Measurements from ENCODE around the gene MED23. TPM values are rescaled to one million over a fixed set of nuclear protein-coding genes. Genes with fewer than 3 reads are reported as not detected.

MED23 gene
- total and polyA plus RNA-seq, 2 experiments from 2014 or later: 8.6 to 23.6 TPM

DNA sequence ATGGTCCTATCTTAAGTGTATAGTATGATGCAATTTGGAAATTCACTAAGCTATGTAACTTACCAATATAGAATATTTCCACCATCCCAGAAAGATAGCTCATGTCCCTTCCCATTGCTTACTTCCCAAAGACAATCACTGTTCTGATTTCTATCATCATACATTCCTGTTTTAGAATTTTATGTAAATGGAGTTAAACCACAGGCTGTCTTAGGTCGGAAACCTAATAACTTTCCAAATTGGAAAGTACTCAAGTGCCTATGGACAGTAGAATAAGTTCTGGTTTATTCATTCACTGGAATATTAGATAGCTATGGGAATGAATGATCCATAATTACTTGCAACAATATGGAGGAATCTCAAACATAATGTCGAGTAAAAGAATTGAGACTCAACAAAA is 29.2 kb upstream of the MED23 start:
- Histone ChIP-seq H3K9me2 (ENCODE audit: insufficient read depth) (0 out of 2 replicates have a peak, but pooled peaks cover 2% of the 10 kb centered on the region), H3K4me1 (ENCODE audit: insufficient read depth) (no peaks in the 10 kb centered on the region), H3K27ac (ENCODE audit: low read depth) (no peak overlapping the region), H4K20me1 (replicated peaks; ENCODE audit: insufficient read depth) (no peaks in the 10 kb centered on the region), H3K4me3 (no peak overlapping the region), H3K27me3 (ENCODE audit: insufficient read depth) (no peaks in the 10 kb centered on the region), H3K4me2 (no peak overlapping the region), H3K36me3 (ENCODE audit: insufficient read depth) (no peaks in the 10 kb centered on the region), H3F3A (replicated peaks; ENCODE audit: low read depth) (no peaks in the 10 kb centered on the region), H3K79me2 (replicated peaks; ENCODE audit: insufficient read depth) (no peaks in the 10 kb centered on the region), H2AFZ (no peak overlapping the region)
- H3K9me3 Mint-ChIP-seq: no peaks in the 10 kb centered on the region
- no peak for ATAC-seq
- no peaks in the 10 kb centered on the region for H3K36me3 Mint-ChIP-seq (ENCODE audit: low read depth)
- peaks cover 3% of the 10 kb centered on the region for H3K27me3 Mint-ChIP-seq (ENCODE audit: insufficient read depth, low read depth, poor library complexity)
- no peak for TF ChIP-seq STAT1 (IDR thresholded peaks at IDR 0.05; ENCODE audit: unreplicated experiment)
- no peak for TF ChIP-seq JUNB (IDR thresholded peaks at IDR 0.05; ENCODE audit: unreplicated experiment)
- TF ChIP-seq, protein P1, sequence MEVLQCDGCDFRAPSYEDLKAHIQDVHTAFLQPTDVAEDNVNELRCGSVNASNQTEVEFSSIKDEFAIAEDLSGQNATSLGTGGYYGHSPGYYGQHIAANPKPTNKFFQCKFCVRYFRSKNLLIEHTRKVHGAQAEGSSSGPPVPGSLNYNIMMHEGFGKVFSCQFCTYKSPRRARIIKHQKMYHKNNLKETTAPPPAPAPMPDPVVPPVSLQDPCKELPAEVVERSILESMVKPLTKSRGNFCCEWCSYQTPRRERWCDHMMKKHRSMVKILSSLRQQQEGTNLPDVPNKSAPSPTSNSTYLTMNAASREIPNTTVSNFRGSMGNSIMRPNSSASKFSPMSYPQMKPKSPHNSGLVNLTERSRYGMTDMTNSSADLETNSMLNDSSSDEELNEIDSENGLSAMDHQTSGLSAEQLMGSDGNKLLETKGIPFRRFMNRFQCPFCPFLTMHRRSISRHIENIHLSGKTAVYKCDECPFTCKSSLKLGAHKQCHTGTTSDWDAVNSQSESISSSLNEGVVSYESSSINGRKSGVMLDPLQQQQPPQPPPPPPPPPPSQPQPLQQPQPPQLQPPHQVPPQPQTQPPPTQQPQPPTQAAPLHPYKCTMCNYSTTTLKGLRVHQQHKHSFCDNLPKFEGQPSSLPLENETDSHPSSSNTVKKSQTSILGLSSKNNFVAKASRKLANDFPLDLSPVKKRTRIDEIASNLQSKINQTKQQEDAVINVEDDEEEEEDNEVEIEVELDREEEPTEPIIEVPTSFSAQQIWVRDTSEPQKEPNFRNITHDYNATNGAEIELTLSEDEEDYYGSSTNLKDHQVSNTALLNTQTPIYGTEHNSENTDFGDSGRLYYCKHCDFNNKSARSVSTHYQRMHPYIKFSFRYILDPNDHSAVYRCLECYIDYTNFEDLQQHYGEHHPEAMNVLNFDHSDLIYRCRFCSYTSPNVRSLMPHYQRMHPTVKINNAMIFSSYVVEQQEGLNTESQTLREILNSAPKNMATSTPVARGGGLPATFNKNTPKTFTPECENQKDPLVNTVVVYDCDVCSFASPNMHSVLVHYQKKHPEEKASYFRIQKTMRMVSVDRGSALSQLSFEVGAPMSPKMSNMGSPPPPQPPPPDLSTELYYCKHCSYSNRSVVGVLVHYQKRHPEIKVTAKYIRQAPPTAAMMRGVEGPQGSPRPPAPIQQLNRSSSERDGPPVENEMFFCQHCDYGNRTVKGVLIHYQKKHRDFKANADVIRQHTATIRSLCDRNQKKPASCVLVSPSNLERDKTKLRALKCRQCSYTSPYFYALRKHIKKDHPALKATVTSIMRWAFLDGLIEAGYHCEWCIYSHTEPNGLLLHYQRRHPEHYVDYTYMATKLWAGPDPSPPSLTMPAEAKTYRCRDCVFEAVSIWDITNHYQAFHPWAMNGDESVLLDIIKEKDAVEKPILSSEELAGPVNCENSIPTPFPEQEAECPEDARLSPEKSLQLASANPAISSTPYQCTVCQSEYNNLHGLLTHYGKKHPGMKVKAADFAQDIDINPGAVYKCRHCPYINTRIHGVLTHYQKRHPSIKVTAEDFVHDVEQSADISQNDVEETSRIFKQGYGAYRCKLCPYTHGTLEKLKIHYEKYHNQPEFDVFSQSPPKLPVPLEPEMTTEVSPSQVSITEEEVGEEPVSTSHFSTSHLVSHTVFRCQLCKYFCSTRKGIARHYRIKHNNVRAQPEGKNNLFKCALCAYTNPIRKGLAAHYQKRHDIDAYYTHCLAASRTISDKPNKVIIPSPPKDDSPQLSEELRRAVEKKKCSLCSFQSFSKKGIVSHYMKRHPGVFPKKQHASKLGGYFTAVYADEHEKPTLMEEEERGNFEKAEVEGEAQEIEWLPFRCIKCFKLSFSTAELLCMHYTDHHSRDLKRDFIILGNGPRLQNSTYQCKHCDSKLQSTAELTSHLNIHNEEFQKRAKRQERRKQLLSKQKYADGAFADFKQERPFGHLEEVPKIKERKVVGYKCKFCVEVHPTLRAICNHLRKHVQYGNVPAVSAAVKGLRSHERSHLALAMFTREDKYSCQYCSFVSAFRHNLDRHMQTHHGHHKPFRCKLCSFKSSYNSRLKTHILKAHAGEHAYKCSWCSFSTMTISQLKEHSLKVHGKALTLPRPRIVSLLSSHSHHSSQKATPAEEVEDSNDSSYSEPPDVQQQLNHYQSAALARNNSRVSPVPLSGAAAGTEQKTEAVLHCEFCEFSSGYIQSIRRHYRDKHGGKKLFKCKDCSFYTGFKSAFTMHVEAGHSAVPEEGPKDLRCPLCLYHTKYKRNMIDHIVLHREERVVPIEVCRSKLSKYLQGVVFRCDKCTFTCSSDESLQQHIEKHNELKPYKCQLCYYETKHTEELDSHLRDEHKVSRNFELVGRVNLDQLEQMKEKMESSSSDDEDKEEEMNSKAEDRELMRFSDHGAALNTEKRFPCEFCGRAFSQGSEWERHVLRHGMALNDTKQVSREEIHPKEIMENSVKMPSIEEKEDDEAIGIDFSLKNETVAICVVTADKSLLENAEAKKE (CRISPR knock-in tag; IDR thresholded peaks at IDR 0.05): no peak
- no peak for TF ChIP-seq EZH2phosphoT487 (IDR thresholded peaks at IDR 0.05; ENCODE audit: unreplicated experiment)
- TF ChIP-seq ZNF114 (CRISPR knock-in tag; IDR thresholded peaks at IDR 0.05): no peak
- TF ChIP-seq, protein P2, sequence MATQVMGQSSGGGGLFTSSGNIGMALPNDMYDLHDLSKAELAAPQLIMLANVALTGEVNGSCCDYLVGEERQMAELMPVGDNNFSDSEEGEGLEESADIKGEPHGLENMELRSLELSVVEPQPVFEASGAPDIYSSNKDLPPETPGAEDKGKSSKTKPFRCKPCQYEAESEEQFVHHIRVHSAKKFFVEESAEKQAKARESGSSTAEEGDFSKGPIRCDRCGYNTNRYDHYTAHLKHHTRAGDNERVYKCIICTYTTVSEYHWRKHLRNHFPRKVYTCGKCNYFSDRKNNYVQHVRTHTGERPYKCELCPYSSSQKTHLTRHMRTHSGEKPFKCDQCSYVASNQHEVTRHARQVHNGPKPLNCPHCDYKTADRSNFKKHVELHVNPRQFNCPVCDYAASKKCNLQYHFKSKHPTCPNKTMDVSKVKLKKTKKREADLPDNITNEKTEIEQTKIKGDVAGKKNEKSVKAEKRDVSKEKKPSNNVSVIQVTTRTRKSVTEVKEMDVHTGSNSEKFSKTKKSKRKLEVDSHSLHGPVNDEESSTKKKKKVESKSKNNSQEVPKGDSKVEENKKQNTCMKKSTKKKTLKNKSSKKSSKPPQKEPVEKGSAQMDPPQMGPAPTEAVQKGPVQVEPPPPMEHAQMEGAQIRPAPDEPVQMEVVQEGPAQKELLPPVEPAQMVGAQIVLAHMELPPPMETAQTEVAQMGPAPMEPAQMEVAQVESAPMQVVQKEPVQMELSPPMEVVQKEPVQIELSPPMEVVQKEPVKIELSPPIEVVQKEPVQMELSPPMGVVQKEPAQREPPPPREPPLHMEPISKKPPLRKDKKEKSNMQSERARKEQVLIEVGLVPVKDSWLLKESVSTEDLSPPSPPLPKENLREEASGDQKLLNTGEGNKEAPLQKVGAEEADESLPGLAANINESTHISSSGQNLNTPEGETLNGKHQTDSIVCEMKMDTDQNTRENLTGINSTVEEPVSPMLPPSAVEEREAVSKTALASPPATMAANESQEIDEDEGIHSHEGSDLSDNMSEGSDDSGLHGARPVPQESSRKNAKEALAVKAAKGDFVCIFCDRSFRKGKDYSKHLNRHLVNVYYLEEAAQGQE (IDR thresholded peaks at IDR 0.05; ENCODE audit: unreplicated experiment): no peak
- TF ChIP-seq, protein P3, sequence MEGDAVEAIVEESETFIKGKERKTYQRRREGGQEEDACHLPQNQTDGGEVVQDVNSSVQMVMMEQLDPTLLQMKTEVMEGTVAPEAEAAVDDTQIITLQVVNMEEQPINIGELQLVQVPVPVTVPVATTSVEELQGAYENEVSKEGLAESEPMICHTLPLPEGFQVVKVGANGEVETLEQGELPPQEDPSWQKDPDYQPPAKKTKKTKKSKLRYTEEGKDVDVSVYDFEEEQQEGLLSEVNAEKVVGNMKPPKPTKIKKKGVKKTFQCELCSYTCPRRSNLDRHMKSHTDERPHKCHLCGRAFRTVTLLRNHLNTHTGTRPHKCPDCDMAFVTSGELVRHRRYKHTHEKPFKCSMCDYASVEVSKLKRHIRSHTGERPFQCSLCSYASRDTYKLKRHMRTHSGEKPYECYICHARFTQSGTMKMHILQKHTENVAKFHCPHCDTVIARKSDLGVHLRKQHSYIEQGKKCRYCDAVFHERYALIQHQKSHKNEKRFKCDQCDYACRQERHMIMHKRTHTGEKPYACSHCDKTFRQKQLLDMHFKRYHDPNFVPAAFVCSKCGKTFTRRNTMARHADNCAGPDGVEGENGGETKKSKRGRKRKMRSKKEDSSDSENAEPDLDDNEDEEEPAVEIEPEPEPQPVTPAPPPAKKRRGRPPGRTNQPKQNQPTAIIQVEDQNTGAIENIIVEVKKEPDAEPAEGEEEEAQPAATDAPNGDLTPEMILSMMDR (conservative IDR thresholded peaks at IDR 0.05; ENCODE audit: low read depth in 2 of 2): no peak
- no peak for TF ChIP-seq POLR2AphosphoS5 (IDR thresholded peaks at IDR 0.05; ENCODE audit: low read depth)
- no peak for TF ChIP-seq CREB1 (CRISPR knock-in tag; IDR thresholded peaks at IDR 0.05; ENCODE audit: low read depth)
- no peak for TF ChIP-seq ZNF331 (CRISPR knock-in tag; IDR thresholded peaks at IDR 0.05; ENCODE audit: low read depth)
- TF ChIP-seq, protein P4, sequence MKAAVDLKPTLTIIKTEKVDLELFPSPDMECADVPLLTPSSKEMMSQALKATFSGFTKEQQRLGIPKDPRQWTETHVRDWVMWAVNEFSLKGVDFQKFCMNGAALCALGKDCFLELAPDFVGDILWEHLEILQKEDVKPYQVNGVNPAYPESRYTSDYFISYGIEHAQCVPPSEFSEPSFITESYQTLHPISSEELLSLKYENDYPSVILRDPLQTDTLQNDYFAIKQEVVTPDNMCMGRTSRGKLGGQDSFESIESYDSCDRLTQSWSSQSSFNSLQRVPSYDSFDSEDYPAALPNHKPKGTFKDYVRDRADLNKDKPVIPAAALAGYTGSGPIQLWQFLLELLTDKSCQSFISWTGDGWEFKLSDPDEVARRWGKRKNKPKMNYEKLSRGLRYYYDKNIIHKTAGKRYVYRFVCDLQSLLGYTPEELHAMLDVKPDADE (IDR thresholded peaks at IDR 0.05): no peak
- TF ChIP-seq EZH2 (IDR thresholded peaks at IDR 0.05; ENCODE audit: low read depth, unreplicated experiment): no peak
- TF ChIP-seq NANOG (IDR thresholded peaks at IDR 0.05; ENCODE audit: borderline replicate concordance): no peak
- no peak overlapping the region for H3K4me3 Mint-ChIP-seq
- H3K27ac Mint-ChIP-seq: no peak overlapping the region
- DNase-seq (ENCODE audit: low spot score): no peak
- no peaks in the 10 kb centered on the region for H3K4me1 Mint-ChIP-seq
